Caco-2 (cell line): ENCODE data around the gene EMB. TPM values are rescaled to one million over a fixed set of nuclear protein-coding genes. Genes with fewer than 3 reads are reported as not detected.
"Not testable (repeated sequence)": the region's sequence is repeated elsewhere in the genome, so short reads cannot be mapped to it uniquely, and the experiment has no call there.

Experiments
- BruUV-seq: library from RNA; stranded (reverse); fragments of 400-500 nt; replicated peaks from 2 replicates; lab custom pipeline; 2021; lab: Mats Ljungman, UMichigan
- CTCF ChIA-PET: fragments of 300-600 bp; sonication (Branson Sonifier 250); formaldehyde crosslinking; loops from one replicate; lab custom pipeline; 2022; ENCODE audit warnings: antibody characterized with exemption; lab: Charles Lee
- POLR2A ChIA-PET: fragments of 300-600 bp; sonication (Branson Sonifier 250); formaldehyde crosslinking; loops from one replicate; lab custom pipeline; 2022; ENCODE audit warnings: antibody characterized with exemption; lab: Charles Lee
- DNase-seq, 2 experiments: peaks; one replicate each; pipeline versions ENCODE4 v3.0.0 to v3.0.0-alpha.2; 2020 to 2022
- H3K27me3 ChIP-seq: replicated peaks from 2 replicates; pipeline ENCODE4 v1.6.0; 2011; ENCODE audit warnings: low read length; ENCODE audit not compliant: control insufficient read depth, insufficient read depth
- H3K36me3 ChIP-seq: 2 replicates; pipeline ENCODE4 v1.5.1; 2011; ENCODE audit warnings: low read length; ENCODE audit not compliant: control insufficient read depth, insufficient read depth
- H3K4me1 ChIP-seq: fragments of 250-450 bp; sonication (Bioruptor Pico); 2 replicates; pipeline ENCODE4 v1.5.1; 2020; ENCODE audit warnings: mild to moderate bottlenecking
- H3K4me3 ChIP-seq: 2 replicates; pipeline ENCODE4 v1.5.1; 2011; ENCODE audit warnings: low read depth, mild to moderate bottlenecking, control low read depth, low read length
- H3K9me3 ChIP-seq: fragments of 250-450 bp; sonication (Bioruptor Pico); 2 replicates; pipeline ENCODE4 v1.5.1; 2020; ENCODE audit warnings: mild to moderate bottlenecking, moderate library complexity
- H3K27ac Mint-ChIP-seq: one replicate; pipeline ENCODE4 v1.8.0; 2022; ENCODE audit warnings: mixed read lengths; ENCODE audit not compliant: unreplicated experiment
- H3K27me3 Mint-ChIP-seq: one replicate; pipeline ENCODE4 v1.8.0; 2022; ENCODE audit warnings: mixed read lengths; ENCODE audit not compliant: insufficient read depth, unreplicated experiment
- H3K36me3 Mint-ChIP-seq: one replicate; pipeline ENCODE4 v1.8.0; 2022; ENCODE audit warnings: mild to moderate bottlenecking, mixed read lengths; ENCODE audit not compliant: insufficient read depth, unreplicated experiment
- H3K4me1 Mint-ChIP-seq: one replicate; pipeline ENCODE4 v1.8.0; 2022; ENCODE audit warnings: low read depth, mixed read lengths; ENCODE audit not compliant: unreplicated experiment
- H3K4me3 Mint-ChIP-seq: one replicate; pipeline ENCODE4 v1.8.0; 2022; ENCODE audit warnings: mild to moderate bottlenecking, moderate library complexity, mixed read lengths; ENCODE audit not compliant: unreplicated experiment
- H3K9me3 Mint-ChIP-seq: one replicate; pipeline ENCODE4 v1.8.0; 2022; ENCODE audit warnings: mixed read lengths; ENCODE audit not compliant: unreplicated experiment
- CTCF ChIP-seq, 2 experiments: fragments of 200-600 bp in 1 of 2; IDR thresholded peaks; 1 replicate in 1 of 2; 2 replicates in 1 of 2; pipeline versions ENCODE4 v1.5.1 to v1.8.0; 2011 to 2022; ENCODE audit warnings: antibody characterized with exemption in 1 of 2, control low read depth in 1 of 2, inconsistent platforms in 1 of 2, low read depth in 1 of 2, low read length in 1 of 2, mild to moderate bottlenecking in 1 of 2, moderate library complexity in 1 of 2; ENCODE audit not compliant: insufficient read depth in 1 of 2, severe bottlenecking in 1 of 2, unreplicated experiment in 1 of 2
- intact Hi-C: fragments of 100-400 bp; cut with micrococcal nuclease; formaldehyde crosslinking; loops from one replicate; pipeline ENCODE4 v1.10.0; 2022; ENCODE audit not compliant: unreplicated experiment
- total RNA-seq: library from RNA; stranded (reverse); gene quantifications from 2 replicates; pipeline ENCODE4 v1.2.3, GENCODE V29; 2022

EMB gene
- total RNA-seq, 1 experiment from 2014 or later: 0.54 TPM

- CTCF ChIA-PET, H3K4me1 Mint-ChIP-seq, H3K9me3 ChIP-seq, BruUV-seq, intact Hi-C loops, H3K27me3 ChIP-seq, H3K36me3 ChIP-seq, H3K4me3 ChIP-seq, DNase-seq, H3K9me3 Mint-ChIP-seq, H3K4me3 Mint-ChIP-seq, H3K27ac Mint-ChIP-seq, H3K36me3 Mint-ChIP-seq, H3K4me1 ChIP-seq, H3K27me3 Mint-ChIP-seq: not testable (repeated sequence)
- POLR2A ChIA-PET: interaction anchor here (0.6 kb wide), 1 partner anchor 16 kb away, joined by 4 read pairs; no protein-coding TSS in a partner anchor
Observed at GRCh38 chr5:50423100-50423799, 17.8 kb downstream of the EMB start.

- POLR2A ChIA-PET, H3K27me3 ChIP-seq, BruUV-seq, H3K4me3 Mint-ChIP-seq, CTCF ChIA-PET, DNase-seq, H3K4me1 ChIP-seq, H3K9me3 Mint-ChIP-seq, H3K4me1 Mint-ChIP-seq, H3K9me3 ChIP-seq, intact Hi-C loops, H3K36me3 Mint-ChIP-seq, H3K4me3 ChIP-seq, H3K27me3 Mint-ChIP-seq, H3K36me3 ChIP-seq, H3K27ac Mint-ChIP-seq: not testable (repeated sequence)
Observed at GRCh38 chr5:50421184-50421950, 19.7 kb downstream of the EMB start.

- no peak for DNase-seq
- no peaks in the 10 kb centered on the region for H3K4me1 Mint-ChIP-seq
- no peak overlapping the region for H3K27ac Mint-ChIP-seq
- no peaks in the 10 kb centered on the region for H3K27me3 Mint-ChIP-seq
- H3K36me3 Mint-ChIP-seq: no peaks in the 10 kb centered on the region
- no TSS peak for BruUV-seq
- intact Hi-C loops: no loop called here
- TF ChIP-seq CTCF (IDR thresholded peaks at IDR 0.05; ENCODE audit: insufficient read depth in 1 of 2, low read depth in 1 of 2, low read length in 1 of 2, severe bottlenecking in 1 of 2, unreplicated experiment in 1 of 2): no peak
- Histone ChIP-seq H3K36me3 (no peaks in the 10 kb centered on the region), H3K9me3 (no peaks in the 10 kb centered on the region), H3K4me3 (no peak overlapping the region), H3K27me3 (no peaks in the 10 kb centered on the region), H3K4me1 (no peaks in the 10 kb centered on the region)
- ChIA-PET POLR2A (no interaction called here), CTCF (no interaction called here)
- no peak overlapping the region for H3K4me3 Mint-ChIP-seq
- no peaks in the 10 kb centered on the region for H3K9me3 Mint-ChIP-seq
Observed at GRCh38 chr5:50420343-50420935, 20.6 kb downstream of the EMB start.

- DNase-seq, H3K36me3 ChIP-seq, BruUV-seq, intact Hi-C loops, H3K36me3 Mint-ChIP-seq, H3K4me1 ChIP-seq, H3K27me3 ChIP-seq, H3K27ac Mint-ChIP-seq, H3K27me3 Mint-ChIP-seq, POLR2A ChIA-PET, H3K4me3 ChIP-seq, H3K4me1 Mint-ChIP-seq, H3K9me3 Mint-ChIP-seq, H3K4me3 Mint-ChIP-seq, CTCF ChIA-PET, H3K9me3 ChIP-seq: not testable (repeated sequence)
Observed at GRCh38 chr5:50419656-50420055, 21.4 kb downstream of the EMB start.

- BruUV-seq, CTCF ChIA-PET, H3K4me3 Mint-ChIP-seq, H3K4me3 ChIP-seq, H3K4me1 Mint-ChIP-seq, H3K4me1 ChIP-seq, DNase-seq, POLR2A ChIA-PET, H3K36me3 Mint-ChIP-seq, H3K27me3 Mint-ChIP-seq, H3K9me3 ChIP-seq, H3K9me3 Mint-ChIP-seq, H3K27me3 ChIP-seq, intact Hi-C loops, H3K36me3 ChIP-seq, H3K27ac Mint-ChIP-seq: not testable (repeated sequence)
Observed at GRCh38 chr5:50416637-50417036, 24.5 kb downstream of the EMB start.
